ENCODE data around the gene RBM12. TPM values are rescaled to one million over a fixed set of nuclear protein-coding genes. Genes with fewer than 3 reads are reported as not detected.

RBM12 gene
- total RNA-seq, 1 experiment from 2014 or later = 125 TPM

DNA sequence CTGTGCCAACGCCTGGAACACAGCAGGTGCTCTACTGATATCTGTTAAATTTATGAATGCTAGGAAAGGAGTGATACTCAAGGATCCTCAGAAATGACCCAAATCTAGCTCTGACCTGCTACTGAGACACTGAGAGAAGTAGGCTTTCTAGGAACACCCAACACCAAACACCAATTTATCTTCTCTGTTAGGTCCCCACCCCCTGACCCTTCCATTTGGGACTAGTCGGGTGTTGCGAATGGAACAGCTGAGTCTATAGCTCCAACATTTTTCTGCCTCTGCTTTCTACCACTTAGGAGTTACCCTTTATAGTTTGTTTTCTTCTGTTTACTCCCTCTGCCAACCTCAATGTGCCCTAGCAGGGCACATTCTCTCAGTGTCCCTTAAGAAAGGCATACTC lies 24.0 kb downstream of the RBM12 start (continued):
- TF ChIP-seq MXD4 (CRISPR knock-in tag; IDR thresholded peaks at IDR 0.05; ENCODE audit: borderline replicate concordance) (no peak), NR2C2 (CRISPR knock-in tag; IDR thresholded peaks at IDR 0.05) (no peak)
- TF ChIP-seq, protein P1, sequence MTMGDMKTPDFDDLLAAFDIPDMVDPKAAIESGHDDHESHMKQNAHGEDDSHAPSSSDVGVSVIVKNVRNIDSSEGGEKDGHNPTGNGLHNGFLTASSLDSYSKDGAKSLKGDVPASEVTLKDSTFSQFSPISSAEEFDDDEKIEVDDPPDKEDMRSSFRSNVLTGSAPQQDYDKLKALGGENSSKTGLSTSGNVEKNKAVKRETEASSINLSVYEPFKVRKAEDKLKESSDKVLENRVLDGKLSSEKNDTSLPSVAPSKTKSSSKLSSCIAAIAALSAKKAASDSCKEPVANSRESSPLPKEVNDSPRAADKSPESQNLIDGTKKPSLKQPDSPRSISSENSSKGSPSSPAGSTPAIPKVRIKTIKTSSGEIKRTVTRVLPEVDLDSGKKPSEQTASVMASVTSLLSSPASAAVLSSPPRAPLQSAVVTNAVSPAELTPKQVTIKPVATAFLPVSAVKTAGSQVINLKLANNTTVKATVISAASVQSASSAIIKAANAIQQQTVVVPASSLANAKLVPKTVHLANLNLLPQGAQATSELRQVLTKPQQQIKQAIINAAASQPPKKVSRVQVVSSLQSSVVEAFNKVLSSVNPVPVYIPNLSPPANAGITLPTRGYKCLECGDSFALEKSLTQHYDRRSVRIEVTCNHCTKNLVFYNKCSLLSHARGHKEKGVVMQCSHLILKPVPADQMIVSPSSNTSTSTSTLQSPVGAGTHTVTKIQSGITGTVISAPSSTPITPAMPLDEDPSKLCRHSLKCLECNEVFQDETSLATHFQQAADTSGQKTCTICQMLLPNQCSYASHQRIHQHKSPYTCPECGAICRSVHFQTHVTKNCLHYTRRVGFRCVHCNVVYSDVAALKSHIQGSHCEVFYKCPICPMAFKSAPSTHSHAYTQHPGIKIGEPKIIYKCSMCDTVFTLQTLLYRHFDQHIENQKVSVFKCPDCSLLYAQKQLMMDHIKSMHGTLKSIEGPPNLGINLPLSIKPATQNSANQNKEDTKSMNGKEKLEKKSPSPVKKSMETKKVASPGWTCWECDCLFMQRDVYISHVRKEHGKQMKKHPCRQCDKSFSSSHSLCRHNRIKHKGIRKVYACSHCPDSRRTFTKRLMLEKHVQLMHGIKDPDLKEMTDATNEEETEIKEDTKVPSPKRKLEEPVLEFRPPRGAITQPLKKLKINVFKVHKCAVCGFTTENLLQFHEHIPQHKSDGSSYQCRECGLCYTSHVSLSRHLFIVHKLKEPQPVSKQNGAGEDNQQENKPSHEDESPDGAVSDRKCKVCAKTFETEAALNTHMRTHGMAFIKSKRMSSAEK (CRISPR knock-in tag; IDR thresholded peaks at IDR 0.05; ENCODE audit: borderline replicate concordance) = no peak

DNA sequence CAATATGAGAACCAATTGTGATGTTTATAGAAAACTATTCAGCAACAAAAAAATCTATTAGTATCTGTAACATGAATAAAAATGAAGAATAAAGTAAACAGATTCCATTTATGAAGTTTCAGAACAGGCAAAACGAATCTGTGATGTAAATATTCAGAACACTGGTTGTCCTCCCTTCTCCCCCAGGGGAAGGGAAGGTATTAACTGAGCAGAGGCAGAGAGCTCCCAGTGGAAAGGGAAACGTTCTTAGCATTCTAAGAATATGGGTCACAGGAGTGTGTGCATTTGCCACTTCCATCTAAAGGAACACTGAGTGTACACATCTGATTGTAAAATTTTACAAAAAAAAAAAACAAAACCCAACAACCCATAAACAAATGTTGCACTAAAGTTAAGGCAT lies 25.9 kb downstream of the RBM12 start:
- ChIA-PET POLR2A (no interaction called here), CTCF (interaction anchor here (0.6 to 3.5 kb wide), 2 partner anchors 20 to 23 kb away, joined by 3 to 13 read pairs; partner anchors contain the start of gene SPAG4)
- peak overlapping the region; percentile 17; the same call in 1 of the 2 replicates for H3K27ac Mint-ChIP-seq

GRCh38 chr20:35637276-35637675 lies 27.4 kb downstream of the RBM12 start:
- POLR2A ChIA-PET = no interaction called here
- Mint-ChIP-seq H3K36me3 (peaks cover 8% of the 10 kb centered on the region; the same call in 1 of the 2 replicates), H3K27ac (no peak overlapping the region; the same call in 1 of the 2 replicates), H3K27me3 (ENCODE audit: low read depth) (no peaks in the 10 kb centered on the region), H3K4me1 (peaks cover 30% of the 10 kb centered on the region), H3K4me3 (no peak overlapping the region), H3K9me3 (no peaks in the 10 kb centered on the region)
- DNase-seq (ENCODE audit: low spot score) (no peak), ATAC-seq (no peak)
- TF ChIP-seq HMGA2 (CRISPR knock-in tag; IDR thresholded peaks at IDR 0.05) (no peak), ERG (CRISPR knock-in tag; IDR thresholded peaks at IDR 0.05) (no peak), NR3C1 (CRISPR knock-in tag; conservative IDR thresholded peaks at IDR 0.05; ENCODE audit: low read depth) (no peak), ZNF219 (CRISPR knock-in tag; IDR thresholded peaks at IDR 0.05; ENCODE audit: borderline replicate concordance) (no peak)
- CTCF ChIA-PET = interaction anchor here (3.5 kb wide), 1 partner anchor 18 kb away, joined by 13 read pairs; no protein-coding TSS in a partner anchor

More for the DNA sequence above, 25.9 kb downstream of the RBM12 start:
- ATAC-seq = no peak
- Mint-ChIP-seq H3K27me3 (ENCODE audit: low read depth) (no peaks in the 10 kb centered on the region), H3K4me1 (peaks cover 39% of the 10 kb centered on the region), H3K36me3 (0 out of 2 replicates have a peak, but pooled peaks cover 3% of the 10 kb centered on the region), H3K9me3 (no peaks in the 10 kb centered on the region), H3K4me3 (no peak overlapping the region)
- no peak for DNase-seq (ENCODE audit: low spot score)
- no peak for TF ChIP-seq ETV6 (CRISPR knock-in tag; IDR thresholded peaks at IDR 0.05)
- TF ChIP-seq ZNF121 (CRISPR knock-in tag; IDR thresholded peaks at IDR 0.05) = no peak
- no peak for TF ChIP-seq EMX1 (CRISPR knock-in tag; IDR thresholded peaks at IDR 0.05)
- TF ChIP-seq ZNF317 (CRISPR knock-in tag; IDR thresholded peaks at IDR 0.05; ENCODE audit: borderline replicate concordance, low read depth) = no peak
- TF ChIP-seq, protein P2, sequence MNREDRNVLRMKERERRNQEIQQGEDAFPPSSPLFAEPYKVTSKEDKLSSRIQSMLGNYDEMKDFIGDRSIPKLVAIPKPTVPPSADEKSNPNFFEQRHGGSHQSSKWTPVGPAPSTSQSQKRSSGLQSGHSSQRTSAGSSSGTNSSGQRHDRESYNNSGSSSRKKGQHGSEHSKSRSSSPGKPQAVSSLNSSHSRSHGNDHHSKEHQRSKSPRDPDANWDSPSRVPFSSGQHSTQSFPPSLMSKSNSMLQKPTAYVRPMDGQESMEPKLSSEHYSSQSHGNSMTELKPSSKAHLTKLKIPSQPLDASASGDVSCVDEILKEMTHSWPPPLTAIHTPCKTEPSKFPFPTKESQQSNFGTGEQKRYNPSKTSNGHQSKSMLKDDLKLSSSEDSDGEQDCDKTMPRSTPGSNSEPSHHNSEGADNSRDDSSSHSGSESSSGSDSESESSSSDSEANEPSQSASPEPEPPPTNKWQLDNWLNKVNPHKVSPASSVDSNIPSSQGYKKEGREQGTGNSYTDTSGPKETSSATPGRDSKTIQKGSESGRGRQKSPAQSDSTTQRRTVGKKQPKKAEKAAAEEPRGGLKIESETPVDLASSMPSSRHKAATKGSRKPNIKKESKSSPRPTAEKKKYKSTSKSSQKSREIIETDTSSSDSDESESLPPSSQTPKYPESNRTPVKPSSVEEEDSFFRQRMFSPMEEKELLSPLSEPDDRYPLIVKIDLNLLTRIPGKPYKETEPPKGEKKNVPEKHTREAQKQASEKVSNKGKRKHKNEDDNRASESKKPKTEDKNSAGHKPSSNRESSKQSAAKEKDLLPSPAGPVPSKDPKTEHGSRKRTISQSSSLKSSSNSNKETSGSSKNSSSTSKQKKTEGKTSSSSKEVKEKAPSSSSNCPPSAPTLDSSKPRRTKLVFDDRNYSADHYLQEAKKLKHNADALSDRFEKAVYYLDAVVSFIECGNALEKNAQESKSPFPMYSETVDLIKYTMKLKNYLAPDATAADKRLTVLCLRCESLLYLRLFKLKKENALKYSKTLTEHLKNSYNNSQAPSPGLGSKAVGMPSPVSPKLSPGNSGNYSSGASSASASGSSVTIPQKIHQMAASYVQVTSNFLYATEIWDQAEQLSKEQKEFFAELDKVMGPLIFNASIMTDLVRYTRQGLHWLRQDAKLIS (CRISPR knock-in tag; IDR thresholded peaks at IDR 0.05; ENCODE audit: borderline replicate concordance) = no peak
- no peak for TF ChIP-seq ATF3 (CRISPR knock-in tag; conservative IDR thresholded peaks at IDR 0.05)
- TF ChIP-seq OVOL2 (CRISPR knock-in tag; IDR thresholded peaks at IDR 0.05; ENCODE audit: borderline replicate concordance) = no peak
